ENCODE results near the gene CCL14. TPM values are rescaled to one million over a fixed set of nuclear protein-coding genes. Genes with fewer than 3 reads are reported as not detected.

CCL14 gene
- total and polyA plus RNA-seq, 2 of the 13 experiments (the other 11 are each of a cell fraction or from before 2014, with no cell fraction given): 1.1 to 1.7 TPM

GRCh38 chr17:35988164-35988563 is 1.6 kb upstream of the CCL14 start:
- ChIA-PET CTCF (ENCODE audit: low intra/inter-chr PET ratio, low total read pairs) (no interaction called here), POLR2A (interaction anchor here (1.0 kb wide), 1 partner anchor 13 kb away, joined by 3 read pairs; no protein-coding TSS in a partner anchor)
- Histone ChIP-seq H3K9me3 (ENCODE audit: low read length) (no peaks in the 10 kb centered on the region), H4K20me1 (ENCODE audit: insufficient read depth, low read length) (no peaks in the 10 kb centered on the region), H3K79me2 (ENCODE audit: insufficient read depth, low read length) (no peaks in the 10 kb centered on the region), H3K4me3 (replicated peaks in 1 of 3; ENCODE audit: insufficient read depth in 1 of 3, low read depth in 2 of 3, low read length in 3 of 3) (no peak overlapping the region), H3K4me1 (ENCODE audit: insufficient read depth, low read length) (peaks cover 49% of the 10 kb centered on the region), H3K27ac (ENCODE audit: extremely low read length, insufficient read depth, low read length) (no peak overlapping the region), H2AFZ (ENCODE audit: low read length) (no peak overlapping the region), H3K4me2 (ENCODE audit: low read depth, low read length) (no peak overlapping the region), H3K27me3 (ENCODE audit: control insufficient read depth in 1 of 2, insufficient read depth in 2 of 2, low read length in 2 of 2) (no peaks in the 10 kb centered on the region), H3K9ac (ENCODE audit: insufficient read depth, low read depth, low read length) (no peak overlapping the region), H3K36me3 (replicated peaks in 1 of 2; ENCODE audit: control insufficient read depth in 1 of 2, insufficient read depth in 2 of 2, low read length in 2 of 2) (peaks cover 6% of the 10 kb centered on the region in 2 experiments; a peak in 4 of 5 replicates)
- no TSS peak for BruUV-seq (replicated peaks)
- FAIRE-seq: no peak
- intact Hi-C loops (cut with micrococcal nuclease; ENCODE audit: unreplicated experiment) (no loop called here), in situ Hi-C loops (cut with HindIII; ENCODE audit: extremely low pct_ligation_motif_present, low pct_unique_long_range_greater_than_20kb) (no loop called here)
- no peak for DNase-seq (ENCODE audit: low spot score)
- no peak for ATAC-seq
- no peak for TF ChIP-seq SP5 (CRISPR knock-in tag; IDR thresholded peaks at IDR 0.05; ENCODE audit: borderline replicate concordance, low read depth)
- TF ChIP-seq BATF2 (CRISPR knock-in tag; IDR thresholded peaks at IDR 0.05): no peak
- no peak for TF ChIP-seq ZEB1 (IDR thresholded peaks at IDR 0.05; ENCODE audit: insufficient replicate concordance, low read depth)
- TF ChIP-seq WIZ (CRISPR knock-in tag; IDR thresholded peaks at IDR 0.05): no peak
- no peak for TF ChIP-seq U2AF1 (optimal IDR thresholded peaks at IDR 0.05; ENCODE audit: low read depth, low read length)
- no peak for TF ChIP-seq SOX5 (CRISPR knock-in tag; IDR thresholded peaks at IDR 0.05; ENCODE audit: borderline replicate concordance)
- no peak for TF ChIP-seq DPF2 (CRISPR knock-in tag; IDR thresholded peaks at IDR 0.05; ENCODE audit: borderline replicate concordance, low read depth)
- TF ChIP-seq TMF1 (CRISPR knock-in tag; IDR thresholded peaks at IDR 0.05; ENCODE audit: low read depth): no peak

- H3K4me1 ChIP-seq (ENCODE audit: insufficient read depth, low read length): peaks cover 56% of the 10 kb centered on the region
- no TSS peak for BruUV-seq (replicated peaks)
- no peak for ATAC-seq
- TF ChIP-seq ZMYM4 (CRISPR knock-in tag; IDR thresholded peaks at IDR 0.05) (no peak), KDM1A (CRISPR knock-in tag; IDR thresholded peaks at IDR 0.05) (no peak), MAFF (IDR thresholded peaks at IDR 0.05; ENCODE audit: low read depth, low read length) (peak; percentile 42; the same call in 1 of the 2 replicates), ZNF639 (CRISPR knock-in tag; conservative IDR thresholded peaks at IDR 0.05) (no peak), TEAD3 (CRISPR knock-in tag; optimal IDR thresholded peaks at IDR 0.05; ENCODE audit: borderline replicate concordance) (no peak), MAFK (conservative IDR thresholded peaks at IDR 0.05 in 1 of 2, IDR thresholded peaks at IDR 0.05 in 1 of 2; ENCODE audit: low read length in 2 of 2) (peak; percentile 61 to 75)
- in situ Hi-C loops (cut with HindIII; ENCODE audit: extremely low pct_ligation_motif_present, low pct_unique_long_range_greater_than_20kb): no loop called here
- intact Hi-C loops (cut with micrococcal nuclease; ENCODE audit: unreplicated experiment): no loop called here
- no peak overlapping the region for H3K27ac ChIP-seq (ENCODE audit: extremely low read length, insufficient read depth, low read length)
- CTCF ChIA-PET (ENCODE audit: low intra/inter-chr PET ratio, low total read pairs): no interaction called here
- H4K20me1 ChIP-seq (ENCODE audit: insufficient read depth, low read length): no peaks in the 10 kb centered on the region
- H2AFZ ChIP-seq (ENCODE audit: low read length): no peak overlapping the region
- no peaks in the 10 kb centered on the region for H3K9me3 ChIP-seq (ENCODE audit: low read length)
- H3K79me2 ChIP-seq (ENCODE audit: insufficient read depth, low read length): no peaks in the 10 kb centered on the region
- peaks cover 0 to 5% of the 10 kb centered on the region in 2 experiments; a peak in 2 of 5 replicates for H3K36me3 ChIP-seq (replicated peaks in 1 of 2; ENCODE audit: control insufficient read depth in 1 of 2, insufficient read depth in 2 of 2, low read length in 2 of 2)
- H3K4me2 ChIP-seq (ENCODE audit: low read depth, low read length): no peak overlapping the region
- no peak for FAIRE-seq
- no peak for DNase-seq (ENCODE audit: low spot score)
- H3K9ac ChIP-seq (ENCODE audit: insufficient read depth, low read depth, low read length): no peak overlapping the region
- H3K4me3 ChIP-seq (replicated peaks in 1 of 3; ENCODE audit: insufficient read depth in 1 of 3, low read depth in 2 of 3, low read length in 3 of 3): no peak overlapping the region
- POLR2A ChIA-PET: interaction anchor here (1.2 to 5.3 kb wide), 2 partner anchors 16 kb away, joined by 4 to 131 read pairs; partner anchors contain the start of gene CCL15
- no peaks in the 10 kb centered on the region; a peak in 1 of 5 replicates for H3K27me3 ChIP-seq (ENCODE audit: control insufficient read depth in 1 of 2, insufficient read depth in 2 of 2, low read length in 2 of 2)
- 85% methylated on average over 3 of the region's 6 CpGs for WGBS (ENCODE audit: low lambda C conversion rate)
Measured at GRCh38 chr17:35984140-35984539, 2.4 kb downstream of the CCL14 start.
